ENCODE measurements around the gene KIF17.

Gene KIF17

DNA sequence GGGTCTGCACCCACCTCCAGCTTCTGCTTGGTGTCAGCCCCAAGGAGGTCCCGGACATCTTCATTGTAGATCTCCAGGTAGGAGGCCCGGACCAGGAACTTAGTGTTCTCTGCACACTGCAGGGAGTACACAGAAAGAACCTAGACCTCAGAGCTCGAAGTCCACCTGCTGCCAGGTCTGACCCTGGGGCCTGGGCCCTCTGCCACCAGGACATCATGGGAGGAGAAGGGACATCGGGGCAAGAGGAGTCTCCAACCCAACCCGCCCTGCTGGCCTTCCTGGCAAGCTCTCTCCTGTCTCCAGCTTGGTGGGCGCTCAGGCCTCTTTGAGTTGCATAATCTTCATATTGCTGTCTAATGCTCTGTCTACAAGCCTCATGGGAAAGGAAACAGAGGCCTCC, 4.4 kb downstream of the KIF17 start:
- DNase-seq (ENCODE audit: extremely low spot score, insufficient read length, low read depth): no peak
- no peak for FAIRE-seq

DNA sequence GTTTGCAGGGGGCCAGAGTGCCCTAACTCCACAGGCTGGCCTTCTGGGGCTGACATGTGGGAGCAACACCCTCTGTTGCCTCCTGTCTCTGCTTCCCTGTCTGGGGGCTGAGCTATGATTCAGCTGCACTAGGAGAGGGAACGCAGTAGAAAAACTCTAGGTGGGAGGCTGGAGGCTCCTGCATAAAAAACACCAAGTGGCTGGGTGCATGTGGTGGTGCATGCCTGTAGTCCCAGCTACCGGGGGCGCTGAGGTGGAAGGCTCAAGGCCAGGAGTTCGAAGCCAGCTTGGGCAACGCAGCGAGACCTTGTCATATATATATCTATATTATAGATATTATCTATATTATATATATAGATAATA, 5.6 kb downstream of the KIF17 start:
- FAIRE-seq (no peak), DNase-seq (ENCODE audit: extremely low spot score, insufficient read length, low read depth) (no peak)

DNA sequence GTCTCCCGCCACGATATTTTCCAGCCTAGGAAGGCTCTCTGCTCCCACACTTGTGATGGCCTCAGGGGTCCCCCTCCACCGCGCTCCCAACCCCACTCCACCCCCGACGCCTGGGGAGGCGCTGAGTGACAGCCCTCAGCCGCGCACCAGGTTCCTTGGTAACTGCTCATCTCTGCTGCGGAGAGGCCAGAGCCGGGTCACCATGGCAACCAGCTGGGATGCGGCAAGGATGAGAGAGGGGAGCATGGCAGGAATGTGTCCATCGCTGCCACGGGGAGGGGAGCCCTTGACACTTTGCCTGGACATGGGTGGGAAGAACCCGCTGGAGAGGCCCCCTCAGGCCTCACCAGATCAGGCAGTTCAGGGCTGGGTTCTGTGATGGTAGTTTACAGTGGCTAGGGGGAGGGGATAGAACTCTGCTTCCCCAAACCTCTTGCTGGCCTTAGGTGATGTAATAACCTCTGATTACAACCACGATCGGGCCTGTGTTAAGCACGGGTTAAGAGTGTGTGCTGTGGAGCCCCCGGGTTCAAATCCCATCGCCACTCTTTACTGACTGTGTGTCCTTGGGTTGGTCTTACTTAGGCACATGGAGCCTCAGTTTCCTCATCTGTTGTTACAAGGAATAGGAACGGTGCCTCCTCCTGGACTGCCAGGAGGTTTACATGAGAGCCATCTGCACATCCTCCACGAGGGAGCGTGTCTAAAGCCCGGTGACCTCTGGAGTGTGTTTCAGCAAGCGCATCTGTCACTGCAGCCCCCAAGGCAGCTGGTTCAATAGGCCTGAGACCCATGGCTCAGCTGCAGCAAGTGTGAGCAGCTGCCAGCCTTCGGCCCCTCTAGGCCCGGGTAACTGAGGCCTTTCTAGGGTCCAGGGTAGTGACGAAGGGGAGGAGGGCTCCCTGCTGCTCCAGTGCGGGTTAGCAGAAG, 6.3 kb downstream of the KIF17 start:
- FAIRE-seq: no peak
- no peak for DNase-seq (ENCODE audit: extremely low spot score, insufficient read length, low read depth)

DNA sequence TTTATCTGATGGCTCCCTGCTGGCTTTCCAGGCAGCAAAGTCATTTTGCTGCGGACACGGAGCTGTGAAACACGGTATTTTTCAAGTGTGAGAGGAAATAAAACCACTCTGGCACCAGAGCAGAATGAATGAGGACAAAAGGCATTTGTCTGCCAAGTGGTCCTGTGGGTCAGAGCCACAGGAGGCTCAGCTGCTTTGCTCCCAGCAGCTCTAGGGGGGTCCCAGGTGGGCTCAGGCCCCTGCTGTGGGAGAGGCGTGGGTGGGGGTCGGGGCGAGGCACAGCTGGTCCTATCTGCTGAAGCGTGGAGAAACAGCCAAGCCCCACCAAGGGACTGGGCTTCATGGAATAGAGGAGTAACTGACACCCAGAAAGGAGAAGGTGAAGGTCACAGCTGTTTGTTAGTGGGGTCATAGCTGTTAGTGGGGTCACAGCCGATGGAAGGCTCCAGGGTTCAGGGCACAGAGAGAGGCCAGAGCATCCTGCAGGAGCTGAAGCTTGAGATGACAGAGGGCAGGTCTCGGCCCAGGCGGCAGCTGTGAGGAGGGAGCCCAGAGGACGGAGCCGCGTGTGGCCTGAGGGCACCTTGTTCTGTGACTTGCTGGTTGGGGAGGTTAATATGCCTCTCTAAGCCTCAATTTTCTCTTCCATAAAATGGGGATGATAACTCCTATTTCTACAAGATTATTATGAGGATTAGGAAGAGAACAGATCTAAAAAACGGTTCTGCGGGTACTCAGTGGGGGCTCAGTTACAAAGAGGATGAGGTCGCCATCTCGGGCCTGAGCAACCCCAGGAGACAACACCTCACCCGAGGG, 7.1 kb downstream of the KIF17 start:
- FAIRE-seq (no peak), DNase-seq (ENCODE audit: extremely low spot score, insufficient read length, low read depth) (no peak)

DNA sequence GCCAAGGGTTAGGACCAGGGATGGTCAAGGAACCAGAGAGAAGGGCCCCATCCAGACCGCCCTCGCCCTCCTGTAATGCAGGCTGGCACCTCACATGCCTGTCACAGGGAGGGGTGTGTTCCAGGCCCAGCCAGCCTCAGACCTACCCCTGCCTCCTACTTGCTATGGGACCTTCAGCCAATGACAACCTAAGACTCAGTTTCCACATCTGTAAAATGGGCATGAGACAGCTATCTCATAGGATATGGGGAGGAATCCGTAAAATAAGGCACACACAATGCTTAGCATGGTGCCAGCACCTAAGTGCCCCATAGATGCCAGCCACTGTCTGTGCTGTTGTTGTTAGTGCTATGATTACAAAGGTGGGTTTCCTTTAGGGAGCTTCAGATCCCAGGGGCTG, 7.9 kb downstream of the KIF17 start:
- DNase-seq (ENCODE audit: extremely low spot score, insufficient read length, low read depth) (no peak), FAIRE-seq (no peak)

DNA sequence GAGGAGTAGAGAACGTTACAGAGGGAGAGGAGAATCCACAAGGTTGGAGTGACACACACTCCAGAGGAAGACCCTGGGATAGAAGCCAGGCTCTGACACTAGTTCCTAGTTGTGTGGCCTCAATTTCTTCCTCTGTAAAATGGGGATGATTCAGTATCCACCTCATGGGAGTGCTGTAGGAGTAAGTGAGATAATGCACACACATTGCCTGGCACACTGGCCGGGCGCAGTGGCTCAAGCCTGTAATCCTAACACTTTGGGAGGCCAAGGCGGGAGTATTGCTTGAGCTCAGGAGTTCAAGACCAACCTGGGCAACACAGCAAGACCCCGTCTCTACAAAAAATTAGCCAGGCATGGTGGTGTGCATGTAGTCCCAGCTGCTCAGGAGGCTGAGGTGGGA, 8.9 kb downstream of the KIF17 start:
- no peak for FAIRE-seq
- DNase-seq (ENCODE audit: extremely low spot score, insufficient read length, low read depth): no peak

DNA sequence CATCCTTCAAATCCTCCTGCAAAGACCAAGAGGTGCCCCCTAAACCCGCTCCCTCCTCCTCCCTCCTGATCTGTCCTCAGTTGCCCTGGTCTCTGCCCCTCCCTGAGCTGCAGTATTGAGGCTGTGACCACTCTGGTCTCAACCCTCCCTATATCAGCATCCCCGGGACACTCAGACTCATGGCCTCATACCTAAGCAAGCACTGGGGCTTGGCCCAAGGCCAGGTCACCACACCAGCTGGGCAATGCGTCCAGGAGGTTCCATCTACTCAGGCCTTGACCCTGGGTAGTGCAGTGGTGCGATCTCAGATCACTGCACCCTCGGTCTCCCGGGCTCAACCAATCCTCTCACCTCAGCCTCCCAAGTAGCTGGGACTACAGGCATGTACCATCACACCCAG, 9.8 kb downstream of the KIF17 start:
- DNase-seq (ENCODE audit: extremely low spot score, insufficient read length, low read depth) (no peak), FAIRE-seq (no peak)

DNA sequence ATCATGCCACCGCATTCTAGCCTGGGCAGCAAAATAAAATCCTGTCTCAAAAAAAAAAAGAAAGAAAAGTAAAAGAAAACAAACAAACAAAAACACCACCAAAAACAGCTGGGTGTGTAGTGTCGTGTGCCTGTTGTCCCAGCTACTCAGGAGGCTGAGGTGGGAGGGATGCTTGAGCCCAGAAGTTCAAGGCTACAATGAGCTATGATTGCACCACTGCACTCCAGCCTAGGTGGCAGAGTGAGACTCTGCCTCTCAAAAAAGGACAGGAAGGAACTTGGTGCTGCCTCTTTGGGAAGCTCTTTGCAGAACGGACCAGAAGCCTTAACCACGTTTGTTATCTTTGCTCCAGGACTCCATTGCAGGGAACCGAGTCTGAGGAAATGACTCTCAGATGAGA, 11.0 kb downstream of the KIF17 start:
- FAIRE-seq (no peak), DNase-seq (ENCODE audit: extremely low spot score, insufficient read length, low read depth) (no peak)

DNA sequence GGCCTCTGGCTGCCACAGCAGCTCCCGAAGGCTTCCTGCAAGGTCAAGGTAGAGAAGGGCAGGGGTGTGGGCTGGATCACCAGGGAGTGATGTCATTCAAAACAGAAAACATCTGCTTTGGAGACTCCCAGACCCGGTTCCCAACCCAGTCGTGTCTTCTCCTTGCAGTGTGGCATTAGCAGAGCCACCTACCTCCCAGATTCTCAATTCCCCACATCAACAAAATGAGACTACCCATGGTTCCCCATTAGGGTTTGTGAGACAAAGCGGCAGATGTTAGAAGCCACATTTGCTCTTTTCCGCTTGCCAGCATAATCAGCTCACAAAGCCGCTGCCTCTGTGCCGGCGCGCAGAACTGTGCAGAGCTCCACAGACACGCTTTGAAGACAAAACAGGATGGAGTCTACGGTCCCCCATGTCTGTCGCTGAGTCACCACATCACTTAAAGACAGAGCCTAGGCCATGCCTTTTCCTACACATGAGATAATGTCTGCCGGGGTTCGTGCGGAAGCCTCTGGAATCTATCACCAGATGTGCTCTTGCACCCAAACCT, 12.5 kb downstream of the KIF17 start:
- no peak for DNase-seq (ENCODE audit: extremely low spot score, insufficient read length, low read depth)
- FAIRE-seq: no peak

DNA sequence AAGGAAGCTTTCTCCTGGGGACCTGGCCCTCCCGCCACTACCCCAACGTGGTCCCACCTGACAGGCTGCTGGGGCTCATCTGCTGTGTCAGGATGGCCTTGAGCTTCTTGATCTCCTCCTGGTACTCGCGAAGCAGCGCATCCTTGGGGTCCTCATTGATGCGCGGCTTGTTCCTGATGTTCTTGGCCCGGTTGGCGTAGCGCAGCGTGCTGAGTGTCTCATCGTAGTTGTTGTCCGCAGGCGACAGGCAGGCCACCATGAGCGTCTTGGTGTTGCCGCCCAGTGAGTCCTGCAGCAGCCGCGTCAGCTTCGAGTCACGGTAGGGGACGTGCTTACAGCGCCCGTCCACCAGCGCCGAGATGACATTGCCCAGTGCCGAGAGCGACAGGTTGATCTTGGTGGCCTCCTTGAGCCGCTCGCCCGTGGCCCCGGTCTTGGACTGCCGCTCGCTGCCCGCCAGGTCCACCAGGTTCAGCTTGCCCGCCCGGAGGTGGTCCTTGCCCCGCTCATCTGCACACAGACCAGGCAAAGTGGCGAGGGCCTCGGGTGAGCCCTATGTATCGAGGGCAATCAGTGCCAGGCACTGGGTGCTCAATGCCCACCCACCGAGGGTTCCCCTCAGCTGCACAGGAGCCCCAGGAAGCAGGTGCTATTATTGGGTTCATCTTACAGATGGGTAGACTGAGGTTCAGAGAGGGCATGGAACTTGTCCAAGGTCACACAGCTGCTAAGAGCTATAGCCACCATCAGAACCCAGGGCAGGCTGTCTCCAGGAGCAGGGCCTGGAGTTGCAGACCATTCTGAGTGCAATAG, 13.2 kb downstream of the KIF17 start:
- no peak for FAIRE-seq

DNA sequence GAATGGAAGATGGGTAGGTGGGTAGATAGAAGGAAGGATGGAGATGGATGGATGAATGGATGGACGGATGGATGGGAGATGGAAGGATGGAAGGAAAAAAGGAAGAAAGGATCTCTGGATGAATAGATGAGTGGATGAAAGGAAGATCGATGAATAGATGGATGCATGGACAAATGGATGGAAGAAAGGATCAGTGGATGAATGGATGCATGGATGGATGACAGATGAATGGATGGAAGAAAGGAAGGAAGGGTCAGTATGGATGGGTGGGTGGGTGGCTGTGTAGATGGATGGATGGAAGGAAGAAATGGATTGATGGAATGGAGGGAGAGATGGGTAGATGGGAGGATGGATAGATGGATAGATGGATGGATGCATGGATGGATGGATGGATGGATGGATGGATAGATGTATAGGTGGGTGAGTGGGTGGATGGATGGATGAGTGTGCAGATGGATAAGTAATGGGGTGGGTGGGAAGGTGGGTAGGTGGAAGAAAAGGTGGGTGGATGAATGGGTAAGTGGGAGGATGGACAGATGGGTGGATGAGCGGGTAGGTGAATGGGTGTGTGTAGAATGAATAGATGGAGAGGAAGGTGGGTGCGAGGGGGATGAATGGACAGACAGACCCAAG, 14.6 kb downstream of the KIF17 start:
- DNase-seq (ENCODE audit: extremely low spot score, insufficient read length, low read depth) (no peak), FAIRE-seq (no peak)

More for the DNA sequence above, 13.2 kb downstream of the KIF17 start:
- no peak for DNase-seq (ENCODE audit: extremely low spot score, insufficient read length, low read depth)

DNA sequence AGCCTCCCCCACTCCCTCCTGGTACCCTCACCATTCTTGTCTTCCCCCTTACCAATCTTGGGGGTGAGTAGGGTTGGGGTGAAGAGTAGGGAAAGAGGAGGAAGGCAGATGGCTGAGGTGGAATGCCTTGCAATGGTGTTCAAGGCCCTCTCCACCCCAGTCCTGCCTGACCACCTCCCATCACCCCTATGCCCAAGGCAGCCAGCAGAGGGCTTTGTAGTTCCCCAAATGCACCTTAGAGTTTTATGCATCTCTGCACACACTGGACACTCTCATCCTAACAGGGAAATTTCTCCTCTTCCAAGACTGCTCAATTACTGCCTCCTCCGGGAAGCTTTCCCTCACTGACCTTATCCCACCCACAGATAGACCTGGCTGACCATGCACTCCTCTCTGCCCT, 15.4 kb downstream of the KIF17 start:
- DNase-seq (ENCODE audit: extremely low spot score, insufficient read length, low read depth) (no peak), FAIRE-seq (no peak)

DNA sequence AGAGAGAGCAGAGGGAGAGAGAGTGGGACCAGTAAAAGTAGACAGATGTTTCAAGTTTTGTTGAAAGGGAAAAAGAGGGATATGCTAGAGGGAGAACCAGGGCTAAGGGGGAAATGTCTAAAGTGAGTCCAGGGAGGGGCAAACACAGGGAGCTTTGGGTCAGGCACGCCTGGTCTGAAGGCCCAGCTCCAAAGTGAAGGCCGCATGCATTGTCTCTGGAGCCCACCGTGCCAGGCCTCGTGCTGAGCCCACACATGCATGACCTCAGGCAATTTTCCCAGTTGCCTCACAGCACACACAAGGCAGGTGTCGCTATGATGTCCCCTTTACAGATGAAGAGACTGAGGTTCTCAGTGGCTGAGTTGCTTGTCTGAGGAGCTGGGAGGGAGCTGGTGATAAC, 16.0 kb downstream of the KIF17 start:
- DNase-seq (ENCODE audit: extremely low spot score, insufficient read length, low read depth) (no peak), FAIRE-seq (no peak)

DNA sequence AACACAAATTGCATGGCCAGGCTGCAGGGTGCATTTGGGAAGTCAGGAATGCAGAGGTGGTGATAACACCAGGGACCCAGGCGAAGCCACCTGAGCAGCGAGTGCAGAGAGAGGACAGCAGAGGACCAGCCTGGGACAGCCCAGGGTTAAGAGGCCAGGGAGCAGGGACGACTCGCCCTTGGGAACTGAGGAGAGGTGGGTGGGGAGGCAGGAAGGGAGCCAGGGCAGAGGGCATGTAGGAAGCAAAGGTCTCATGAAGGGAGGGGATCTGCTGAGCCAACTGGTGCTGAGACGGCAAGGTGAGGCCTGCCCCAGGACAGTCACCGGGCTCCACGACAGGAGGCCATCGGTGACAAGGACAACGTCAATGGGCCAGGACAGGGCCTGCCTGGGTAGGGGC, 16.4 kb downstream of the KIF17 start:
- no peak for FAIRE-seq

DNA sequence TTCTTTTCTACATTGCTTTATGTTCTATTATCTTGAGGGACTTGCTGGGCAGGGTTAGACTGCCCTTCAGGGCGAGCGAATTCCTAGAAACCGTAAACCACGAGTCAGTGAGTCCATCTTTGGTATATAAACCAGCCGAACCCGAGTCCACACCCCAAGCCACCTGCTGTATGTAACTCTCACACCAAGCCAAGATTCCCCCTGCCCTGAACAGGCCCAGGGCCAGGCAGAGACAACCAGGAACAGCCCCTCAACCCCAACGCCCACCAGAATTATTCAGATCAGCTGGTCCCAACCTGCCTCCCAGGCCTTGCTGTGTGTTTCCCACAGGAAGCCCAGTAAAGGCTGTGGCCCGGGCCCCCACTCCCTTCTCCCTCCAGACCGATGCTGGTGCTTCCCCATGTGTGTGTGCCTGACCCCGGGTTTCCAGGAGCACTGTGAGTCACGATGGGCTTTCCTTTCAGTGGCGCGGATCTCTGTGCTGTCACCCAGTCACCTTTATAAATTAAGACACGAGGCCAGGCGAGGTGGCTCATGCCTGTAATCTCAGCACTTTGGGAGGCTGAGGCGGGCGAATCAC, 17.1 kb downstream of the KIF17 start:
- DNase-seq (ENCODE audit: extremely low spot score, insufficient read length, low read depth): no peak
- FAIRE-seq: no peak

More for the DNA sequence above, 16.4 kb downstream of the KIF17 start:
- DNase-seq (ENCODE audit: extremely low spot score, insufficient read length, low read depth): no peak

DNA sequence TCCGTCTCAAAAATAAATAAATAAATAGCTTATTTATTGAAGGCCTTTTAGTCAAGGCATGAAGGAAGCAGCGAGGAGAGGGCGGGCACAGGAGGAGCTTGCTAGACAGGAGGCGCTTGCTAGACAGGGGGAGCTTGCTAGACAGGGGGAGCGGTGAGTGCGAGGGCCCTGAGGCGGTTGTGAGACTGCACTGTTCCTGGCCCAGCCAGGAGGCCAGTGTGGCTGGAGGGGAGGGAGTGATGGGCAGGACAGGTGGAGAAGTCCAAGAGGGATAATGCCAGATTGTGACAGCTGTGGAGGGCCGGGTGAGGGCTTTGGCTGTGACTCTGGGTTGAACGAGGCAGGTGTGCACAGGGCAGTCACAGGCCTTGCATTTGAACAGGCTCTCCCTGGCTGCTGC, 18.2 kb downstream of the KIF17 start:
- DNase-seq (ENCODE audit: extremely low spot score, insufficient read length, low read depth) (no peak), FAIRE-seq (no peak)

DNA sequence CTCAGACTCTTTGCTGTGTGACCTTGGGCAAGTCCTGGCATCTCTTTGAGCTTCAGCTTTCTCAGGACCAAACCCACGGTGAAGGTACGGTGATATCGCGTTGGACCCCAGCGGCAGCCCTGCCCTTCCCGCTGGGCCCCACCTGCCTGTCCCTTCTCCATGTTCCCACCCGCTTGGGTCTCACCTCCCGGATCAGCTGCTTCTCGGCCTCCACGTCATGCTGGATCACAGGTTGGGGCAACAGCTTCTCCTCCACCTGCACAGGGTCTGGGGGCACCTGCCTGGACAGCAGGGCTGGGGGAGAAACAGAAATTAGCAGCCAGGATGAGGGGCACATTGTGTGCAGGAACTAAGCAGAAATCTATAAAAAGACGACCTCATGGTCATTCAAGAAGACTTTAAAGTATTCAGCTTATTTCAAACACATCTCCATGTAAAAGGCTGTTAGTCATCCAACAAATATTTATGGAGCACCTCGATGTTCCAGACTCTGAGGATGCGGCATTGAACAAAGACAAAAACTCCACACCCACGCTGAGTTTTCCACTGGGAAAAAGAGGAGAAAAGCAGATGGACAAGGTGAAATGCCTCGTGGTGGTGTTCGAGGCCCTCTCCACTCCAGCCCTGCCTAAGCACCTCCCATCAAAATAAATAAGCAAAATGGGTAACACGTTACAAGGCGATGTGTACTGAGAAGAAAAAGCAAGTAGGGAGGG, 19.5 kb downstream of the KIF17 start:
- DNase-seq (ENCODE audit: extremely low spot score, insufficient read length, low read depth) (no peak), FAIRE-seq (no peak)

DNA sequence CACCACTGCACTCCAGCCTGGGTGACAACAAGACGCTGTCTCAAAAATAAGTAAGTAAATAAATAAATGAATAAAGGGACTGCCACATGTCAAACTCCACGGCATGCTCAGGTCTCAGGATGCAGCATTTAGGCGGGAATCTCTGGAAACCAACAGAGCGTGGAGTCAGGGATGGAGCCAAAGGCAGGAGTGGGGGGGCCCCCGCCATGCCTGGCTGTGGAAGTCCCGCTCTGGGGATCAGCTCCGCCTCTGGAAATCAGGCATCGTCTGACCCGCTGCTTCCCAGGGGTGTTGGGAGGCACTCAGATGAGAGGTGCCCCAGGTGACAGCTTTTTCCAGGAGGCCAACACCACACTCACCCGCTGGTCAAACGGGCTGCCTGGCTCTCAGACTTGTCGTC, 20.2 kb downstream of the KIF17 start:
- DNase-seq (ENCODE audit: extremely low spot score, insufficient read length, low read depth) (no peak), FAIRE-seq (no peak)

All from GM18507 (cell line).